ENCODE results near the gene HPD.

Gene HPD

DNA sequence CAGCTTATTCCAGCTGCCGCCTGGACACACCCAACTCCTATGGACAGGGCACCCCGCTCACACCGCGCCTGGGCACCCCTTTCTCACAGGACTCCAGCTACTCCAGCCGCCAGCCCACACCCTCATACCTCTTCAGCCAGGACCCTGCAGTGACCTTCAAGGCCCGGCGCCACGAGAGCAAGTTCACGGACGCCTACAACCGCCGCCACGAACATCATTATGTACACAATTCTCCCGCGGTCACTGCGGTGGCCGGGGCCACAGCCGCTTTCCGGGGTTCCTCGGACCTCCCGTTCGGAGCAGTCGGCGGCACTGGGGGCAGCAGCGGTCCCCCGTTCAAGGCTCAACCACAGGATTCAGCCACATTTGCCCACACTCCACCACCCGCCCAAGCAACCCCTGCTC lies 48.9 kb downstream of the HPD start:
- DNase-seq = no peak

DNA sequence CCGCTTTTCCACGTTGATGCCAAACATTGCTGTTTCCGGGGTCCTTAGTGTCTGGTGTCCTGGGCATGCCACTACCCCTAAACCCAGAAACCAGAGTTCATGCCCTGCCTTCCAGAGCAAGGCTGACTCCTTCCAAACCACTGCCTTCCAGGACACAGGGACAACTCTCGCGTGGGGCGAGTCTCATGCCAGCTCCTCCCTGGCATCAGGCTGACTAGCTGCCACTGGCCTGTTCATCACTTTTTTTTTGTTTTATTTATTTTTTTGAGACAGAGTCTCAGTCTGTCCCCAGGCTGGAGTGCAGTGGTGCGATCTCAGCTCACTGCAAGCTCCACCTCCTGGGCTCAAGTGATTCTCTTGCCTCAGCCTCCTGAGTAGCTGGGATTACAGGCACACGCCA lies 50.0 kb downstream of the HPD start:
- DNase-seq = no peak

DNA sequence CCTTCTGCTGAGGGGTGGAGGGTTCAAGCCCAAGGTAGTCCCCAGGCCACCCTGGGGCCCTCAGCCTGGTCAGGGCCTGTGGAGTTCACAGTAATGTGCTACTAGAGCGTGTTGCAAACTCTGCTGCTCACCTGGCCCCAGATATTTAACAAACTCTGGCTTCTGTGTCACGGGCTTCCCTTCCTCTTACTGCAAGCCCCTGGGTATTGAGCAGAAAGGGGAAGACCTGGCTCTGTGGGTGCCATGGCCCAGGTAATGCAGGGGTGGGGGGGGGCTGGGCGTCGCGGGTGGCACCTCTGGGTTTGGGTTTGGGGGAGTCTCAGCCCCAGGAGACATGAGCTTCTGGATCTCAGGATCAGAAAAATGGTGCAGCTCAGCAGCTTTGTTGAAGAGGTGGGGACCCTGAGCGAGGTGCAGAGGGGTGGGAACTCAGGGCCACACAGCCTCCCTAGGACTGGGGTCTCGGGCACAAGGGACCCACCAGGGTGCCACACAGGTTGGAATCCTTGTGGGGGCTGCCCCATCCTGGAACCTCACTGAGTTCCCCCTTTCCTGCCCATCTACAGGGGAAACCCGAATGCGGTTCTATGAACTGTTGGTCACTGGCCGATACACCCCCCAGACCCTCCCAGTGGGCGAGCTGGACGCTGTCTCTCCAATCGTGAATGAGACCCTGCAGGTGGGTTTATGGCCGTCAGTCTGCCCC lies 50.9 kb downstream of the HPD start:
- no peak for DNase-seq

DNA sequence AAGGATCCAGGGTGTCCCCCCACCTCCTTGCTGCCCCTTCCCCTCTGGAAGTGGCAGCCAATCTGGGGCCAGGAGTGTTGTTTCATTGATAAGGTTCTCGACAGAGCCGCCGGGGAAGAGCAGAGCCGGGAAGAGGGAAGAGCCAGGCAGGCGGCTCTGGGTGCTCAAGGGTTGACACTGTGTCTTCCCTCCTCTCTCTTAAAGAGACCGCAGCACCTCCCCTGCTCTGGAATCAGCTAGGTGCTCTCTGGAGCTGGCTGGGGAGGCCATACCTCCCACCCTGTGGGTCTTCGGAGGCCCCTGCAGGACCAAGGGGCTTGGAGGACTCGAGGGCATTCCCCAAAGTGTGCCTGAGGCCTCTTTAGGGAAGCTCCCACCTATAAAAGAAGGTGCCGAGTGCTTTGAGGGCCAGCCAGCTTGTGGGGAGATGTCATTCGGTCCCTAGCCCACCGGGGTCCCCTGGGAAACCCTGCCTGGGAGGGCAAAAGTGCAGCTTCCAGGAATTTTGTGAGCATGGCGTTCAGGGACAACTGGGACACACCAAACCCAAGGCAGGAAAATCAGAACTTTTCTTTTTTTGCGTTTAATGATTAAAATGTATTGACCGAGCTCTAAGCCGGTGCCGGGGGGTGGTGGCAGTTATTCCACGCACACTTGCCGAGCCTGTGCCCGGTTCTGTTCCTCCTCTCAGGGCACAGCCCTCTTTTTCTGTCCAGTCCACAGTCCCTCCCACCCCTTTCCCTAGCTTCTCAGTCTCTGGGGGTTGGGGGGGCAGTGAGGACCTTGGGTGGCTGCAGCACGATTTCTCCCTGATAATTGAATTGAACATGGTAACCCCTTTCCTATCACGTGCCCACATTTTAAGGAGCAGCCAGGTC lies 51.9 kb downstream of the HPD start:
- peak; percentile 69 for DNase-seq

DNA sequence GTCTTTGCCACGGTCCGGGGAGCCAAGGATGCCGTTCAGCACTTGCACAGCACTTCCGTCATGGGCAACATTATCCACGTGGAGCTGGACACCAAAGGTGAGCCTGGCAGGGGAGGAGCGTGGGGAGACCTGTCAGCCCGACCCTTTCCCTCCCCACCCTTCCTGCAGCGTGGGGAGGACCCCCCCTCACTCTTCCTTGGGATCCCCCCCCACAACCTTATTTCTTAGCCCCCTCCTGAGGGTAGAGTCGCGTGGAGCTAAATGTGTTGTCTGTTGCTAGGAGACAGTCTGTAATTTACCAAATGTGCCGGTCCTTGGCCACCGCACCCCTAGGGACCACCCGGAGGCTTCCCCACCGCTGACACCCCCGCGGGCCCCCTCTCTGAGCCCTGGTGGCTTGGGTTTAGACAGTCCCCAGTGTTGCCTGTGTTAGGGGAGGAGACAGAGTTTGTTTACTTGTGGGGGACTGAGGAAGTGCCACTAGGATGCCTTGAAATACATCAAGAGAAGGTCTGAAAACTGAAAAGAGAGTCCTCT lies 52.6 kb downstream of the HPD start:
- DNase-seq = no peak

DNA sequence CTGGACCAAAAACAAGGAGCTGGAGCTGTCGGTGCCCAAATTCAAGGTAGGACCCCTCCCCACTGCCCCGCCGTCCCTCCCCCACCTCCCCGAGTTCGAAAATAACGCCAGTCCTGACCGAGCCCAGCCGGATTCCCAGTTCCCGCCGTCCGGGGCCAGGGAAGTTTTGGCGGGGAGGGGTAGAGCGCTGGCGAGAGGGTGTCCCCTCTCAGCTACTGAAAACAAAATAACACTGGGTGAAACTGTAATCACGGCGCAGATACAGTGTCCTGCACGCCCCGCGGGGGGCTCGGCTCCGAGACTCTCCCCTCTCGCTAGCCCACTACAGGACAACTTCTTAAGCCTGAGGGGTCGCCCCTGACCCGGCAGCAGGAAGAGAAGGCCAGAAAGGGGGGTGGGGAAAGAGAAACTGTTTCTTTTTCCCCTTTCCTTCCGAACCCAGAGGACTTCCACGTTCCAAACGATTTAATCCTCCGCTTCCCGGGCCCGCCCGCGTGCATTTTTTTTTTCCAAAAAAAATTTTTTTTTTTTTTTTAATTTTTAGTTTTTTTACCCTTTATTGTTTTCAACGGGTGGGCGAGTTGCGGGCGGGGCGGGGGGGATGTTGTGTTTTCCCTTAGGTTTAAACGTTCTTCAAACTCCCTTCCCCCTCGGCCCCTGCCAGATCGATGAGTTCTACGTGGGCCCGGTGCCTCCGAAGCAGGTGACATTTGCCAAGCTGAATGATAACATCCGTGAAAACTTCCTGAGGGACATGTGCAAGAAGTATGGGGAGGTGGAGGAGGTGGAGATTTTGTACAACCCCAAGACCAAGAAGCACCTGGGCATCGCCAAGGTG lies 53.3 kb downstream of the HPD start:
- no peak for DNase-seq

DNA sequence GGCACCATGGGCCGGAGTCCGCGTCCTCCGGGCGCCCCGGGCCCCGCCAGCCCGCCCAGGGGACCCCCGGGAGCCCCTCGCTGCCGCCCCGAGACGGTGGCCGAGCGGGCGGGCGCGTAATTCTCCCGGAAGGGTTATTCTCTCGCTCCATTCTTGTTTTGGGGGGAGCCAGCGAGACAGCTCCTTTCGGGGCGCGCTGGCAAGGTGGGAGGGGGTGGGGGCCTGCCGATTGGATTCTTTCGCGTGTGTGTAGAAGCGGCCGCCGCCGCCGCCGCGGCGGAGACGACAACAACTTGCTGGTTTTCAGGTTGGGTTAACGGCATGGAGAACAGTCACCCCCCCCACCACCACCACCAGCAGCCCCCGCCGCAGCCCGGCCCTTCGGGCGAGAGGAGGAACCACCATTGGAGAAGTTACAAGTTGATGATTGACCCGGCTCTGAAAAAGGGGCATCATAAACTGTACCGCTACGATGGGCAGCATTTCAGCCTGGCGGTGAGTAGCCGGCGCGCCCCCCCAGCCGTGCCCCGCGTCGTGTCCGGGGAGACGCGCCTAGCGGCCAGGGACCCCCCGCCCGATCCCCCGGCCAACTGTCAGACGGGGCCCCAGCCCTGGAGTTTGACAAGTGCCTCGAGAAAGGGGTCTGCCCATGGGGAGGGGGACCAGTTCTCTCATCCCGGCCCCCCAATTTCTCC lies 54.1 kb downstream of the HPD start:
- DNase-seq = no peak

DNA sequence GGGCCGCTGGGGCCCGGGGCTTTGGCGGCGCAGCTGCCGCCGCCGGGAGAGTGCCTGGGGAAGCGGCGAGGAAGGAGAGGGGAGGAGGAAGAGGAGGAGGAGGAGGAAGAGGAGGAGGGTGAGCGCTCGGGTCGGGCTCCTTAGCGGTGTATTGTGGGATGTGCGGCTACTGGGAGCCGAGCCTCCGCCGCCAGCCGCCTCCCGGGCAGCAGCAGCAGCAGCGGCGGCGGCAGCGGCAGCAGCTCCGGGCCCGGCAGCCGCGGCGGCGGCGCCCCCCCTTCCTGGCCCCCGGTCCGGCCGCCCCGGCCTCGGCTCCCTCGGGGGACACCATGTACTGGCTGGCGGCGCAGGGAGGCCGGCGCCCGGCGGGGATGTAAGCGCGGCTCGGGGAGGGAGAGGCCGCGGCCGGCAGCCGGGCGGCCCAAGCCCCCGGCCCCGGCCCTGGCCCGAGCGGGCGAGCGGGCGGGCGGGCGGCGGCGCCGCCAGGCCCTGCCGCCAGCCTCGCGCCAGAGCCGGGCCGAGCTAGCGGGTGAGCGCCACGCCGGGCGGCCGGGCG lies 54.7 kb downstream of the HPD start, which contains the start of gene SETD1B:
SETD1B (plus strand) TSS at position 149 of the 556 bp plus-strand sequence. CDS start 729 bp downstream, outside the sequence.
- peak; percentile 86 for DNase-seq

DNA sequence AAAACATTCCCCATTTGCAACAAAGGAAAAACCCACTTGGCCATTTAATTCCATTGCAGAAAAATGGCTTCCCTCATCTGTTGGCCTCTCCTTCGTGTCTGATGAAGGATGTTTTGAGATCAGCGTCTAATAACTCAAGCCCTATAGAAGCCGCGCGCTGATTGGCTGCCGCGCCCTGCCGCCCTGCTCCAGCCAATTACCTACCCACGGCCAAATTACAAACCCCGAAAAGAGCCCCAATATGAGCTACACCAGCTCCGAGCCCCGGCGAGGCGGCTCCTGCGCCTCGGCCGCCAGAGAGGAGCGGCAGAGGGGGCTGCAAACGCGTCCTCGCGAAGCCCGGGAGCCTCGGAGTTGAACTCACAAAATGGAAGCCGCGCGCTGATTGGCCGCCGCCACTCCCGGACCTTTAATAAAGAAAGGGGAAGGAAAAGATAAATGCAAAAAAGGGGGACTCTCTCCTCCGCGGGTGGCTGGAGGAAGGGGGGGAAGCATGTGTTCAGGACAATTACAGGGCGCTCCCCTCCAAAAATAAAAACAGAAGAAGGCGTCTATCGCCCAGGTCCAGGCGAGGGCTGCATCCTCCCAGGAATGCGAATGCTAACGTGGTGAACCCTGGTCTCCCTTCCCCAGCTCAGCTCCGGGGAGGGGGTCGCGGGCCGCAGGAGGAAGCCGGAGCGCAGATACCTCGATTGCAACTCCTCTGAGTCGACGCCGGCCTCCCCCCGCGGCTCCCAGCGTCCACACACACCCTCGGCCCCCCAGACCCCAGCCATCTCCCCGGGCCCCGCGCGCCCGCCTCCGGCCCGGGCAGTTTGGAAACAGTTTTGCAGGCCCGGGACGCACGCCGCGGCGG lies 55.6 kb downstream of the HPD start:
- peak; percentile 97 for DNase-seq

DNA sequence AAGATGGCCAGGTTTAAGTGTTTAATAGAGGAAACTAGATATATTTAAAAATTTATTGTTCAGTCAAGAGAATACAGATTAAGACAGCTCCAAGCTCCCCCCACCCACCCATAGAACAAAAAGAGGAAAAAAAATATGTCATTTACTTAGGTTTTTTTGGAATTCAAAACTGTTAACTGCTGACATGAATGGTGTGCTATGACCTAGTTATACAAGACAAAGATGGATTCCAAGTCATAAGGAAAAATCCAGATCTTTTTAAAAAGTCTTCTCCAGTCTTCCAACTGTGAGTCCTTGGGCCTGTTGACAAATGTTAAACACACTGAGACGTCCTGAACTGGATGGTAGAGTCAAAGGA lies 56.2 kb downstream of the HPD start:
- DNase-seq = no peak

DNA sequence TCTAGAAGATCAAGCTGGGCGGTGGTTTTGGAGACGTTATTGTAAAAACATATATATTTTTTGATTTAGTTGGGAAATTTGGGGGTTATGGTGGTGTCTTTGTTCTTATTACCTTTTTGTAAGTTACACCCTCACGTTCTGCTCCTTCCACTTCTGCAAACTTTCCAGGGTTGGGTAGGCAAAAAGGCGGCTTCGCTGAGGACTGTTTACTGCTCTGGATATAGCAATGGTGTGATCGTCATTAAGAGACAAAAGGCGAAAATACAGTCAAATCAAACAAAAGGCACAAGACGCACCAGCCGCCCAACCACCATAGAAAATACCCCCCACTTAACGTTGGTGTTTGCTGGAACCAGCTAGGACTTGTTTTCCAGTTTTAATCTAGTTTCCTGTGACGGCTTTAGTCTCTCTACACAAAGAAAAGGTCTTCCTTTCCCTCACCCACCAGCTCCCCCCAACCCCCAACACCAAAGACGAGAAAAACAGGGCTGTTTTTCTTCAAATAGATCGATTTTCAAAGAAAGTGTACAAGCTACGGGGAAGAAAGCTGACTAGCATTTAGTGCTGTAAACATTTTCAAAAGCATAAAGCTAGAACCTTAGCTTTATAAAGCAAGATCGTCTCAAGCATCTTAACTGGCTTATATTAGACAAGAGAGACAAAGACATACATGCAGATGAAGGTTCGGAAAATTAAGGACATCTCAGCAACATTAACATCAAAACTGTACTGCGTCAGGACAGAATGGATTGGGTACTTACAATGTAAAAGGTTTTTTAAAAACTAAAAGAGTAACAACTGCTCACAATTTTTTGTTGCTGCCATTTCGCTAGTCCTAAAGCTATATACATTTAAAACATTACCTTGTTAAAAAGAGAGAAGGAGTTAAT lies 56.8 kb downstream of the HPD start:
- no peak for DNase-seq

DNA sequence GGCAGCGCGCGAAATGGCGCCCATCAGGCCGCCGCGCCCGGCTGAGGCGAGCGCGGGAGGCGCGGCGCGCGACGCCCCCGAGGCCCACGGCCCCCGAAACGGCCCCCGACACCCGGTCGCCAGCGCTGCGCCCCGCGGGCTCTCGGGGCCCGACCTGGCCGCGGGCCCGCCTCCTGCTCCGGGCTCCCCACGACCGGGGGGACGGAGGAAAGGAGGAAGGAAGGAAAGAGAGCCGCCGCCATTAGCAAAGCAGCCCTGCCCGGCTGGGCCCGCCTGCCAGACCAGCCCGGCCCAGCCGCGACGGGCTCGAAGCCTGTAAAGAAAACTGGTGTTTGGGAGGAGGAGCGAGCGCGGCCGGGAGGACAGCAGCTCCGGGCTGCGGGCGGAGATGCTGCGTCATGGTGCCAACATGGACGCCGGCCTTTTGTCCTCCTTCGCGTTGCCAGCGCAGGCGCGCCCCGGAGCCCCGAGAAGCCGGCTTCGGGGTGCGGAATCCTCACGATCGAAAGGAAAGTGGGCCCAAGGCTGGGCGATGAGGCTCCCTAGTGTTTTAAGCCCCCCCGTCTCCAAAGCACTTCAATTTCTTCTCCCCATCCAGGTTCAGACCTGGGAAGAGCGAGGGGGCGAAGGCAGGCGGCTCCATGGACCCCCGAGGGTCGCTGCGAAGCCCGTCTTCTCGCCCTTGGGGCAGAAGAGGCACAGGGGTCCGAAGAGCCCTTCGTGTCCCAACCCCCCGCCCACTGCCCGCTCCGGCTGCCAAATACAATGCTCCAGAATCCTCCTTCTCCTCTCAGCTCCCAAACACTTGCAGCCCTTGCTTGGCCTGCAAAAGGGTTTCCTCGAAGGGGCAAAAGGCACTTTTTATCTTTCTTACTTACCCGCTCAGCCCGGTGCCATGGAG lies 57.7 kb downstream of the HPD start:
- peak; percentile 92 for DNase-seq

DNA sequence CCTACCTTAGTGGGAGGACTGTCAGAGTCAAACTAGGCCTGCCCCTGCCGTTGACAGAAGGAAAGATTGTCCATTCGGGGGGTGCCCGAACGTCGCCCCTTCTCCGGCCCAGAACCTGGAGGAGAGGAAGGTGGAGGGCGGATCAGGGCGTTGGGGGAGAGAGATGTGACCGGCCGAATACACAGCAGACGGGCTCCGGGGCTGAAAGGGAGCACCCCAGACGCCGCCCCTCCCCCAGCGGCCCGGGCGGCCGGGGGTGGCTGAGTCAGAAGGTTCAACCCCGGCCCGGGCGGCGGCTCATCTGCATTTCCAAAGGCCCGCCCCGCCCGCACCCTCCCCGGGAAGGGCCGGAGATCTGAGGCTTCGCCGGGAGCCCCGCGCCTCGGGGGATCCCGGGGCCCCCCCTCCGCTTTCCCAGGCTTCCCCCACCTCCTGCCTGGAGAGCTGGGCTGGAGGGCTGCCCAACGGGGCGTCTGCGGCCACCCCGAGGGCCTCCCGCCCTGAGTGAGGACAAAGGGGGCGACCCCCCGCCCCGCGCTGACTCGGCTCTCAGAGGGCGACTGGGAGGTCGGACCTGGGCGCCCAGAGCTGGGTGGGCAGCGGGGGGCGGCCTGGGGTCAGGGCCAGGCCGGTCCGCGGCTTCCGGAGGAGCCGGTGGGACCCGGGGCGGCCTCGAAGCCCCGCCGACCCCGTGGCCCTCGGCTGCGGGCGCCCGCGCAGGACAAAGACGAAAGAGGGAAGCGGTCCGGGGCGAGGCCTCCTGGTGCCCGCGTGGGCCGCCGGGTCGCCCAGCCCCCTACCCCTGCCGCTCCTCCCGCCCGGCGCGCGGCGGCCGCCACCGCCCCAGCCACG lies 58.6 kb downstream of the HPD start:
- peak; percentile 94 for DNase-seq

DNA sequence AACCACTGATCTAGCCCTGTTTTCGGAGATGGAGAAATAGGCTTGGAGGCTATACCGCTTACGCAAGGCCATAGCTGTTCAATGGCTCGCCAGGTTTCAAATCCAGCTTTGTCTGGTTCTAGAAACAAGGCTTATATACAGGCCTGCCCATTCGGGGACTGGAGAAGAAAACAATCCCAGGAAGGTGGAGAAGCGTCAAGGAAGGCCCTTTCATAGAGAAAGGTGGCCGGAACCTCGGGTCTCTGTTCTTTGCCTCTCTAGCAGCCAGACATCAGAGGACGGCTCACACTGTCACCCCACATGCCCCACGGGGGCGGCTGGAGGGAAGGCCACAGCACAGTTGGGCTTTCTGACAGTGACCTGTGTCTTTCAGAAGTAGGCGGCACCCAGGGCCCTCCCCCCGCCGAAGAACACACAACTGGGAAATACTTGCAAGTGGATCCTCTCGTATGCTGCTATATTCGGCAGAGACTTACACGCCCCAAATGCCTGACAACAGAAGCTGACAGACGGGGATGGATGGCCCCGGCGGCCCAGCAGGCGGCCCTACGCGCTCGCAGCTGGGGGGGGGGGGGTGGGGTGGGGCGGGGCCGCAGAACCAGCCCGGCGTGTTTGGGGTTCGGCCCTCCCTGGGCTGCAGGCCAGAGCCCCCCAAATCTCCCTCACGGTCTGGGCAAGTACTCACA lies 59.4 kb downstream of the HPD start:
- DNase-seq = peak; percentile 92

DNA sequence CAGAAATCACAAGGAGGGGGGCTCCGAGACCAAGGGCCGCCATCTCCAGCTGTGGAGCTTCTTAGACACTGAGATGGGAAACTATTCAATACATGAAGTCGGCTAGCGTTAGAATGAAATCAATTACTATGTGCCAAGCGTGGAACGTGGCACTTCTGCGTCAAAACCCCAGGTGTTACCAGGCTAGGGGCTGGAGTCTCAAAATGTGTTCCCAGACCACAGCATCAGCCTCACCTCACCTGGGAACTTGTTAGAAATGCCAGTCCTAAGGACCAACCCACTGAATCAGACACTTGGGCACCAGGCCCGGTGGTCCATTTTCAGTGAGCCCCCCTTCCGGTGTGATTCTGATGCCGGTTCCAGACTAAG lies 59.9 kb downstream of the HPD start:
- no peak for DNase-seq

DNA sequence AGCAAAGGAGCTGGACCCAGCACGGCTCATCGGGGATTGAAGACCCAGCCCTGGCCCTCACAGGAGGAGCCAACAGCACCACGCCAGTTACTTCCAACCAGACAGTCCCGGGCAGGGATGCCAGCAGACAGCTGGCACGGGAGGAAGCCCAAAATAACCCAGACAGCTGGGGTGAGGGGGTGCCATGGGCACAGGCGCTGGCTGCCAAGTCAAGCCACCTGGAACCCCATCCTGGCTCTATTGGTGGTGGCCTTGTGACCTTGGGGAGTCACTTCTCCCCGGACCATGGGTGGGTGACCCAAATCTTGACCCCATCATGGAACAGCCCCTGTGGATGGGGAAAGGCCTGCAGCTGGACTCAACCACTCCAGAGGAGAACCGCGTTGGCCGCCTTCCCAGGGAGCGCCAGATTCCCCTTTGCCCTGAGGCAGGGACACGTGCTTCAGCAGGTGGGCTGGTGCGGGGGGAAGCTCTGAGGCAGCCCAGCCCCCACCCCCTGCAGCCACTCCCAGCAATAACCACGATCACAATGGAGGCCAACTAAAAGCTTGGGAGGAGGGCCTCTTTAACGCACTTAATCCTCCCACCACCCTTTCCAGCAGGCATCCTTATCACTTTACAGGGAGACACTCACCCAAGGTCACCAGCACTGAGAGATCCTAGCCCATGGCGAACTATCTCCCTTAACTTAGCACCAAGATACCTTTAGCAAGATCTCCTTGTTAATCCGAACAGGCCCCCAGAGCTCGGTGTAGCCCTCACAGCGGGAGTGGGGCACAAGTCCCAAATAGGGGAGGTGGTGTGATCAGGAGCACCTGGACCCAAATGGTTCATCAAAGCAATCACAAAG lies 60.5 kb downstream of the HPD start:
- peak; percentile 94 for DNase-seq
